Measurements from ENCODE around the gene SLC6A3.

- TF ChIP-seq CTCF (IDR thresholded peaks at IDR 0.05 in 4 of 5, conservative IDR thresholded peaks at IDR 0.05 in 1 of 5), result no peak
- TF ChIP-seq POLR2A (IDR thresholded peaks at IDR 0.05), result no peak
These were observed 14.0 kb downstream of the SLC6A3 start for GRCh38 chr5:1431021-1431811.
